ENCODE measurements around the gene MMAB. TPM values are rescaled to one million over a fixed set of nuclear protein-coding genes. Genes with fewer than 3 reads are reported as not detected.

MMAB gene
- total RNA-seq, 1 experiment from 2014 or later: 24.3 TPM

DNA sequence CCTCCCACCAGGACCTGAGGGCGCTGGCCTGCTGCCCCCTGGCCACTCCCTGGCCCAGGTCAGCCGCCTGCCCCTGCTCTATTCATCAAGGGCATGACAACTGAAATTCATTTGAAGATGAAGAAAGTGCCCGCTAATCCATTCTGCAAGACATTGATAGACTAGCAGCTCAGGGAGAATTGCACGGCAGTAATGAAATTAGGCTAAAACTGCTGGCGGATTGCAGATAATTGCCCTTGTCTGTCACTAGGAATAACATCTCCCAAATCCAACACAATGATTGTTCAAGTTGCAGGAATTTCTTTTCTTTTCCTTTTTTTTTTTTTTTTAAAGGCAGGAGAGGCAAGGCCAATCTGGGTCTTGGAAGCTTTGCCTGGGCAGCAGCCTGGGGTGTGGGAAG is 44.8 kb upstream of the MMAB start:
- H4K91ac ChIP-seq (ENCODE audit: insufficient read length, low read depth, low read length): no peak overlapping the region
- H4K20me1 ChIP-seq (ENCODE audit: control insufficient read depth, insufficient read depth, insufficient read length): no peaks in the 10 kb centered on the region
- Mint-ChIP-seq H3K27ac (no peak overlapping the region), H3K4me1 (peaks cover 12 to 23% of the 10 kb centered on the region in 2 experiments), H3K27me3 (ENCODE audit: low read depth) (peaks cover 9% of the 10 kb centered on the region), H3K36me3 (ENCODE audit: insufficient read depth in 1 of 3, low read depth in 3 of 3) (no peaks in the 10 kb centered on the region), H3K4me3 (no peak overlapping the region), H3K9me3 (no peaks in the 10 kb centered on the region; a peak in 1 of 5 replicates)
- no peak overlapping the region for H3K56ac ChIP-seq (ENCODE audit: insufficient read length, low read depth, low read length)
- no peaks in the 10 kb centered on the region for H3K9me3 ChIP-seq (ENCODE audit: control insufficient read depth, low read depth, low read length)
- no peak overlapping the region for H2BK5ac ChIP-seq (ENCODE audit: insufficient read length, low read length)
- no peak overlapping the region for H2BK15ac ChIP-seq (ENCODE audit: low read depth, low read length)
- H3K4ac ChIP-seq (ENCODE audit: low read depth, low read length): no peak overlapping the region
- no peaks in the 10 kb centered on the region for H3K23me2 ChIP-seq (ENCODE audit: insufficient read length, low read depth, low read length, poor library complexity, severe bottlenecking)
- H3K9ac ChIP-seq (ENCODE audit: extremely low read depth, insufficient read length, low read length): no peak overlapping the region
- H2BK20ac ChIP-seq (ENCODE audit: low read depth, low read length, poor library complexity, severe bottlenecking): no peak overlapping the region
- H3K79me1 ChIP-seq (ENCODE audit: insufficient read depth, low read depth, low read length, poor library complexity, severe bottlenecking): no peaks in the 10 kb centered on the region
- no peak overlapping the region for H2BK120ac ChIP-seq (ENCODE audit: low read depth, low read length, poor library complexity, severe bottlenecking)
- H3K27me3 ChIP-seq (ENCODE audit: insufficient read depth, low read length): no peaks in the 10 kb centered on the region
- no peak overlapping the region for H2AK5ac ChIP-seq (ENCODE audit: insufficient read length, low read length)
- no peak overlapping the region for H3K4me2 ChIP-seq (ENCODE audit: insufficient read depth, insufficient read length, low read length)
- H3K79me2 ChIP-seq (ENCODE audit: insufficient read depth, low read length): no peaks in the 10 kb centered on the region
- no peaks in the 10 kb centered on the region; the same call in 1 of the 2 replicates for H3K4me1 ChIP-seq (ENCODE audit: insufficient read depth, low read length)
- WGBS (ENCODE audit: extremely low coverage, insufficient read length, low lambda C conversion rate): no CpG with 5 or more reads among the region's 5 CpGs
- H3T11ph ChIP-seq (ENCODE audit: low read length): no peak overlapping the region
- H3K27ac ChIP-seq (ENCODE audit: insufficient read length, low read depth, low read length): no peak overlapping the region
- no peak overlapping the region for H2AFZ ChIP-seq (ENCODE audit: low read length)
- no peak overlapping the region for H3K18ac ChIP-seq (ENCODE audit: insufficient read length, low read depth, low read length)
- no peak overlapping the region for H2BK12ac ChIP-seq (ENCODE audit: insufficient read length, low read depth, low read length)
- DNase-seq: no peak
- H4K5ac ChIP-seq (ENCODE audit: insufficient read length, low read depth, low read length): no peak overlapping the region
- H3K23ac ChIP-seq (ENCODE audit: insufficient read length, low read depth, low read length): no peak overlapping the region
- TF ChIP-seq, protein P1, sequence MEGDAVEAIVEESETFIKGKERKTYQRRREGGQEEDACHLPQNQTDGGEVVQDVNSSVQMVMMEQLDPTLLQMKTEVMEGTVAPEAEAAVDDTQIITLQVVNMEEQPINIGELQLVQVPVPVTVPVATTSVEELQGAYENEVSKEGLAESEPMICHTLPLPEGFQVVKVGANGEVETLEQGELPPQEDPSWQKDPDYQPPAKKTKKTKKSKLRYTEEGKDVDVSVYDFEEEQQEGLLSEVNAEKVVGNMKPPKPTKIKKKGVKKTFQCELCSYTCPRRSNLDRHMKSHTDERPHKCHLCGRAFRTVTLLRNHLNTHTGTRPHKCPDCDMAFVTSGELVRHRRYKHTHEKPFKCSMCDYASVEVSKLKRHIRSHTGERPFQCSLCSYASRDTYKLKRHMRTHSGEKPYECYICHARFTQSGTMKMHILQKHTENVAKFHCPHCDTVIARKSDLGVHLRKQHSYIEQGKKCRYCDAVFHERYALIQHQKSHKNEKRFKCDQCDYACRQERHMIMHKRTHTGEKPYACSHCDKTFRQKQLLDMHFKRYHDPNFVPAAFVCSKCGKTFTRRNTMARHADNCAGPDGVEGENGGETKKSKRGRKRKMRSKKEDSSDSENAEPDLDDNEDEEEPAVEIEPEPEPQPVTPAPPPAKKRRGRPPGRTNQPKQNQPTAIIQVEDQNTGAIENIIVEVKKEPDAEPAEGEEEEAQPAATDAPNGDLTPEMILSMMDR (conservative IDR thresholded peaks at IDR 0.05): no peak
- H3K14ac ChIP-seq (ENCODE audit: insufficient read depth, low read length): no peak overlapping the region
- H4K8ac ChIP-seq (replicated peaks; ENCODE audit: insufficient read length, low read depth, low read length): no peak overlapping the region
